ENCODE results near the gene FURIN.

Gene FURIN

DNA sequence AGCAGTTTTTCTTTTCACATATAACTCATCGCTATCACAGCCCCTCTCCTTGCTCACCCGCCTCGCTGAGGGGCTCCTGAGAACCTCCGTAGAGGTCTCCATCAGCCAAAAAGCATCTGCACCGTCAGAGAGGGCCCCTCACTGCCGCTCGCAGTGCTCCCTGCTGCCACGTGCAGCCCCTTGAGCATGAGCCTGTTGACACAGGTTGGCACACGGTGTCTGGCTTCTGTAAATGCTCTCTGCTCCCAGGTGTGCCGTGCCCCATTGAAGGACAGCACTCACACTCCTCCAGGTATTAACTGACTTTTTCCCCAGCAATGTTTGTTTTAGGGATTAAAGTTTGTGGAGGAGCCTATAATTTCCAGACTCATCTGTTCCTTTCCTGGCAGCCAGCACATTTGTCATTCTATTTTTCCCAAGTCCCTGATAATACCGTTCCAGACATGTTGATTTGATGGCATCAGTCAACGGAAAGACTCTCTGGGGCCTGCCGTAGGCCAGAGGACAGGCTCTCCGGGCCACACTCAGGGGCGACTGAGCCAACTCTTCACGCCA lies 2.1 kb upstream of the FURIN start:
- Histone ChIP-seq H3K79me2 (ENCODE audit: low read length) (no peaks in the 10 kb centered on the region), H3K27me3 (replicated peaks; ENCODE audit: insufficient read depth, low read length) (no peaks in the 10 kb centered on the region), H3K4me3 (ENCODE audit: low read length) (no peak overlapping the region), H3K27ac (ENCODE audit: low read length) (no peak overlapping the region), H4K20me1 (ENCODE audit: insufficient read depth, low read length) (no peaks in the 10 kb centered on the region), H3K9me2 (replicated peaks; ENCODE audit: insufficient read depth, low read length) (no peaks in the 10 kb centered on the region), H2AFZ (ENCODE audit: low read length) (no peak overlapping the region), H3F3A (ENCODE audit: insufficient read depth, low read length) (peaks cover 12% of the 10 kb centered on the region; the same call in 1 of the 2 replicates), H3K9me3 (replicated peaks; ENCODE audit: insufficient read depth, low read length) (no peaks in the 10 kb centered on the region), H3K4me2 (ENCODE audit: low read depth, low read length) (no peak overlapping the region), H3K9ac (ENCODE audit: low read length) (no peak overlapping the region), H3K36me3 (replicated peaks; ENCODE audit: insufficient read depth, low read length) (no peaks in the 10 kb centered on the region), H3K4me1 (ENCODE audit: low read length) (no peaks in the 10 kb centered on the region)
- DNase-seq: no peak
- no peak for TF ChIP-seq EZH2 (optimal IDR thresholded peaks at IDR 0.05; ENCODE audit: low read depth, low read length)
- TF ChIP-seq, protein P1, sequence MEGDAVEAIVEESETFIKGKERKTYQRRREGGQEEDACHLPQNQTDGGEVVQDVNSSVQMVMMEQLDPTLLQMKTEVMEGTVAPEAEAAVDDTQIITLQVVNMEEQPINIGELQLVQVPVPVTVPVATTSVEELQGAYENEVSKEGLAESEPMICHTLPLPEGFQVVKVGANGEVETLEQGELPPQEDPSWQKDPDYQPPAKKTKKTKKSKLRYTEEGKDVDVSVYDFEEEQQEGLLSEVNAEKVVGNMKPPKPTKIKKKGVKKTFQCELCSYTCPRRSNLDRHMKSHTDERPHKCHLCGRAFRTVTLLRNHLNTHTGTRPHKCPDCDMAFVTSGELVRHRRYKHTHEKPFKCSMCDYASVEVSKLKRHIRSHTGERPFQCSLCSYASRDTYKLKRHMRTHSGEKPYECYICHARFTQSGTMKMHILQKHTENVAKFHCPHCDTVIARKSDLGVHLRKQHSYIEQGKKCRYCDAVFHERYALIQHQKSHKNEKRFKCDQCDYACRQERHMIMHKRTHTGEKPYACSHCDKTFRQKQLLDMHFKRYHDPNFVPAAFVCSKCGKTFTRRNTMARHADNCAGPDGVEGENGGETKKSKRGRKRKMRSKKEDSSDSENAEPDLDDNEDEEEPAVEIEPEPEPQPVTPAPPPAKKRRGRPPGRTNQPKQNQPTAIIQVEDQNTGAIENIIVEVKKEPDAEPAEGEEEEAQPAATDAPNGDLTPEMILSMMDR (IDR thresholded peaks at IDR 0.05; ENCODE audit: low read length): no peak
- TF ChIP-seq EZH2phosphoT487 (IDR thresholded peaks at IDR 0.05; ENCODE audit: low read length): no peak

DNA sequence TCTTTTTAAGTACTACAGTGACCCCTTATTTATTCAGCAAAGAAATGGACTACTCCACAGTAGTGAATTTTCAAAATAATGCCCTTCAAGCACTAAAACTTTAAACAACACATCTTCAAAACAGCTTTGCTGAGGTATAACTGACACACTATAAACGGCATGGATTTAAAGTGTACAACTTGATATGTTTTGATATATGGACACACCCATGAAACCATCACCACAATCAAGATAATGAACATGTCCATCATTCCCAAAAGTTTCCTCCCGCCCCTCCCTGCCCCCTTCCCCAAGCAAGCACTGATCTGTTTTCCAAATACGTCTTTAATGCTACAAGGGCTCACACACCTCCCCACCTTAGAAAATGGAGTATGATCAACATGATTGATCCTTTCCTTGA lies 1.6 kb upstream of the FURIN start:
- no peak for DNase-seq
- no peaks in the 10 kb centered on the region for H3K79me2 ChIP-seq (ENCODE audit: low read length)
- no peaks in the 10 kb centered on the region for H3K9me2 ChIP-seq (replicated peaks; ENCODE audit: insufficient read depth, low read length)
- no peaks in the 10 kb centered on the region for H3K36me3 ChIP-seq (replicated peaks; ENCODE audit: insufficient read depth, low read length)
- no peaks in the 10 kb centered on the region for H4K20me1 ChIP-seq (ENCODE audit: insufficient read depth, low read length)
- no peak overlapping the region for H3K9ac ChIP-seq (ENCODE audit: low read length)
- no peak overlapping the region for H3K4me3 ChIP-seq (ENCODE audit: low read length)
- TF ChIP-seq, protein P1 (IDR thresholded peaks at IDR 0.05; ENCODE audit: low read length): no peak
- no peak for TF ChIP-seq EZH2 (optimal IDR thresholded peaks at IDR 0.05; ENCODE audit: low read depth, low read length)
- no peak for TF ChIP-seq EZH2phosphoT487 (IDR thresholded peaks at IDR 0.05; ENCODE audit: low read length)
- no peak overlapping the region for H2AFZ ChIP-seq (ENCODE audit: low read length)
- H3K9me3 ChIP-seq (replicated peaks; ENCODE audit: insufficient read depth, low read length): no peaks in the 10 kb centered on the region
- no peak overlapping the region for H3K27ac ChIP-seq (ENCODE audit: low read length)
- no peaks in the 10 kb centered on the region for H3K4me1 ChIP-seq (ENCODE audit: low read length)
- no peaks in the 10 kb centered on the region for H3K27me3 ChIP-seq (replicated peaks; ENCODE audit: insufficient read depth, low read length)
- H3K4me2 ChIP-seq (ENCODE audit: low read depth, low read length): no peak overlapping the region
- H3F3A ChIP-seq (ENCODE audit: insufficient read depth, low read length): peaks cover 12% of the 10 kb centered on the region; the same call in 1 of the 2 replicates

GRCh38 chr15:90869140-90869541 lies 753 bp downstream of the FURIN start:
- H3K4me2 ChIP-seq (ENCODE audit: low read depth, low read length): no peak overlapping the region
- DNase-seq: no peak

More at GRCh38 chr15:90869140-90869541, 753 bp downstream of the FURIN start:
- Histone ChIP-seq H3K9ac (ENCODE audit: low read length) (no peak overlapping the region), H3F3A (ENCODE audit: insufficient read depth, low read length) (peaks cover 12% of the 10 kb centered on the region; the same call in 1 of the 2 replicates), H3K27me3 (replicated peaks; ENCODE audit: insufficient read depth, low read length) (no peaks in the 10 kb centered on the region), H4K20me1 (ENCODE audit: insufficient read depth, low read length) (no peaks in the 10 kb centered on the region), H2AFZ (ENCODE audit: low read length) (no peak overlapping the region), H3K79me2 (ENCODE audit: low read length) (peaks cover 22% of the 10 kb centered on the region), H3K4me1 (ENCODE audit: low read length) (no peaks in the 10 kb centered on the region; the same call in 1 of the 2 replicates), H3K4me3 (ENCODE audit: low read length) (no peak overlapping the region), H3K36me3 (replicated peaks; ENCODE audit: insufficient read depth, low read length) (no peaks in the 10 kb centered on the region), H3K9me2 (replicated peaks; ENCODE audit: insufficient read depth, low read length) (no peaks in the 10 kb centered on the region), H3K9me3 (replicated peaks; ENCODE audit: insufficient read depth, low read length) (no peaks in the 10 kb centered on the region), H3K27ac (ENCODE audit: low read length) (no peak overlapping the region)
- TF ChIP-seq, protein P1 (IDR thresholded peaks at IDR 0.05; ENCODE audit: low read length): no peak
- no peak for TF ChIP-seq EZH2phosphoT487 (IDR thresholded peaks at IDR 0.05; ENCODE audit: low read length)
- no peak for TF ChIP-seq EZH2 (optimal IDR thresholded peaks at IDR 0.05; ENCODE audit: low read depth, low read length)

Measured in MM.1S (cell line).